HCT116 (cell line): Measurements from ENCODE around the gene POMGNT2. TPM values are rescaled to one million over a fixed set of nuclear protein-coding genes. Genes with fewer than 3 reads are reported as not detected.

Experiments used
- ATAC-seq: fragments of 200-7000 bp; cut with Tn5 transposase; 2 replicates; pipeline ENCODE4 v1.9.1; 2020; ENCODE audit warnings: mild to moderate bottlenecking, moderate library complexity
- BruUV-seq: library from RNA; stranded (reverse); fragments of 400-500 nt; replicated peaks from 2 replicates; lab custom pipeline; 2021; lab: Mats Ljungman, UMichigan
- CTCF ChIA-PET: fragments of 300-600 bp; sonication (Branson Sonifier 250); formaldehyde crosslinking; loops from one replicate; lab custom pipeline; 2021; ENCODE audit warnings: antibody characterized with exemption; lab: Charles Lee
- POLR2A ChIA-PET: fragments of 300-600, 350-600 bp; sonication (Branson Sonifier 250); formaldehyde crosslinking; loops from one replicate; lab custom pipeline; 2021; ENCODE audit warnings: antibody characterized with exemption; lab: Charles Lee
- RAD21 ChIA-PET, 2 experiments: fragments of 300-600 bp; sonication (Branson Sonifier 250); formaldehyde crosslinking; loops; one replicate each; lab custom pipeline; 2023; ENCODE audit warnings: low total read pairs in 2 of 2; ENCODE audit not compliant: uncharacterized antibody in 2 of 2, unreplicated experiment in 2 of 2, low non-redundant PET in 1 of 2; lab: Charles Lee
- DNase-seq: peaks from one replicate; pipeline ENCODE4 v3.0.0-alpha.2; 2010; ENCODE audit warnings: low read depth, low spot score
- H2AFZ ChIP-seq: fragments of 200-600 bp; shearing (Covaris generic), sonication (generic); 2 replicates; pipeline ENCODE4 v1.6.1; 2017; ENCODE audit warnings: low read depth, mixed run types, mixed read lengths, antibody characterized with exemption, low read length; ENCODE audit not compliant: poor library complexity, severe bottlenecking
- H3K27ac ChIP-seq: 2 replicates; pipeline ENCODE4 v1.5.1; 2012; ENCODE audit warnings: low read depth, low read length
- H3K27me3 ChIP-seq: fragments of 200-600 bp; sonication (generic); 2 replicates; pipeline ENCODE4 v1.6.1; 2016; ENCODE audit warnings: mixed run types, low read length, mixed read lengths; ENCODE audit not compliant: insufficient read depth
- H3K36me3 ChIP-seq, 2 experiments: fragments of 200-500 bp in 1 of 2; fragments of 200-600 bp in 1 of 2; sonication (Bioruptor generic) in 1 of 2; sonication (generic) in 1 of 2; 2 replicates each; pipeline versions ENCODE4 v1.5.1 to v1.6.1; 2014 to 2016; ENCODE audit warnings: low read length in 2 of 2, inconsistent platforms in 1 of 2, mixed read lengths in 1 of 2, mixed run types in 1 of 2; ENCODE audit not compliant: insufficient read depth in 2 of 2, control insufficient read depth in 1 of 2
- H3K4me1 ChIP-seq, 2 experiments: fragments of 200-600 bp in 1 of 2; sonication (generic) in 1 of 2; 2 replicates each; pipeline versions ENCODE4 v1.5.1 to v1.6.1; 2012 to 2017; ENCODE audit warnings: low read length in 2 of 2, inconsistent platforms in 1 of 2, mild to moderate bottlenecking in 1 of 2, mixed read lengths in 1 of 2, mixed run types in 1 of 2, moderate library complexity in 1 of 2; ENCODE audit not compliant: insufficient read depth in 2 of 2, control insufficient read depth in 1 of 2
- H3K4me2 ChIP-seq: fragments of 200-600 bp; sonication (generic); 2 replicates; pipeline ENCODE4 v1.6.1; 2017; ENCODE audit warnings: mixed run types, low read length, mixed read lengths
- H3K4me3 ChIP-seq, 2 experiments: fragments of 200-600 bp in 1 of 2; sonication (generic) in 1 of 2; replicated peaks in 1 of 2; 2 replicates each; pipeline ENCODE4 v1.5.1; 2011 to 2016; ENCODE audit warnings: low read length in 2 of 2, control low read depth in 1 of 2, low read depth in 1 of 2, mild to moderate bottlenecking in 1 of 2, mixed read lengths in 1 of 2, mixed run types in 1 of 2
- H3K79me2 ChIP-seq: fragments of 200-600 bp; sonication (generic); 2 replicates; pipeline ENCODE4 v1.6.1; 2017; ENCODE audit warnings: mild to moderate bottlenecking, mixed run types, low read length, moderate library complexity, mixed read lengths; ENCODE audit not compliant: insufficient read depth
- H3K9ac ChIP-seq: fragments of 200-600 bp; sonication (generic); 2 replicates; pipeline ENCODE4 v1.6.1; 2016; ENCODE audit warnings: low read length, mixed read lengths
- H3K9me2 ChIP-seq: fragments of 200-600 bp; sonication (generic), shearing (Covaris generic); 2 replicates; pipeline ENCODE4 v1.6.1; 2017; ENCODE audit warnings: mixed run types, mild to moderate bottlenecking, moderate library complexity; ENCODE audit not compliant: insufficient read depth
- H3K9me3 ChIP-seq, 2 experiments: fragments of 200-500 bp in 1 of 2; fragments of 200-600 bp in 1 of 2; sonication (Bioruptor generic) in 1 of 2; sonication (generic) in 1 of 2; 2 replicates each; pipeline ENCODE4 v1.6.1; 2014 to 2017; ENCODE audit warnings: low read length in 2 of 2, mixed read lengths in 2 of 2, inconsistent platforms in 1 of 2, low read depth in 1 of 2, mild to moderate bottlenecking in 1 of 2, mixed run types in 1 of 2, moderate library complexity in 1 of 2; ENCODE audit not compliant: control insufficient read depth in 1 of 2, insufficient read depth in 1 of 2
- H4K20me1 ChIP-seq: fragments of 200-600 bp; sonication (generic), shearing (Covaris generic); 2 replicates; pipeline ENCODE4 v1.6.1; 2017; ENCODE audit warnings: mixed run types, mild to moderate bottlenecking, moderate library complexity; ENCODE audit not compliant: insufficient read depth
- ATF3 ChIP-seq: IDR thresholded peaks from 2 replicates; pipeline ENCODE4 v1.6.1; 2012
- CBX3 ChIP-seq: IDR thresholded peaks from 2 replicates; pipeline ENCODE4 v1.6.1; 2012; ENCODE audit warnings: low read depth
- CEBPB ChIP-seq: IDR thresholded peaks from 2 replicates; pipeline ENCODE4 v1.6.1; 2012; ENCODE audit warnings: low read depth
- CTCF ChIP-seq, 3 experiments: fragments of 200-600 bp in 1 of 3; sonication (generic) in 1 of 3; IDR thresholded peaks in 2 of 3; conservative IDR thresholded peaks in 1 of 3; 2 replicates each; pipeline ENCODE4 v1.5.1; 2012 to 2017; ENCODE audit warnings: low read depth in 2 of 3, low read length in 2 of 3, antibody characterized with exemption in 1 of 3, borderline replicate concordance in 1 of 3, control low read depth in 1 of 3, mild to moderate bottlenecking in 1 of 3, mixed read lengths in 1 of 3, mixed run types in 1 of 3, moderate library complexity in 1 of 3; ENCODE audit not compliant: insufficient read depth in 1 of 3
- EGR1 ChIP-seq: IDR thresholded peaks from 2 replicates; pipeline ENCODE4 v1.6.1; 2012; ENCODE audit warnings: low read depth
- EZH2 ChIP-seq: fragments of 200-600 bp; sonication (generic); IDR thresholded peaks from 2 replicates; pipeline ENCODE4 v1.6.1; 2017; ENCODE audit warnings: antibody characterized with exemption, mixed run types
- FOSL1 ChIP-seq: IDR thresholded peaks from 2 replicates; pipeline ENCODE4 v1.6.1; 2012; ENCODE audit warnings: low read depth
- JUND ChIP-seq: IDR thresholded peaks from 2 replicates; pipeline ENCODE4 v1.6.1; 2012
- MAX ChIP-seq: IDR thresholded peaks from 2 replicates; pipeline ENCODE4 v1.6.1; 2012
- POLR2AphosphoS5 ChIP-seq: IDR thresholded peaks from 2 replicates; pipeline ENCODE4 v1.6.1; 2011; ENCODE audit warnings: mild to moderate bottlenecking, low read depth, low read length, moderate library complexity
- RAD21 ChIP-seq: IDR thresholded peaks from 2 replicates; pipeline ENCODE4 v1.6.1; 2012; ENCODE audit warnings: low read depth, mild to moderate bottlenecking
- intact Hi-C: fragments of 100-400 bp; cut with micrococcal nuclease; formaldehyde crosslinking; loops from 2 replicates; pipeline ENCODE4 v1.10.0; 2022
- total RNA-seq: library from RNA; stranded (reverse); gene quantifications from one replicate; pipeline ENCODE4 v1.2.1, GENCODE V29; 2021; ENCODE audit not compliant: unreplicated experiment

The POMGNT2 gene
- total RNA-seq, 1 experiment from 2014 or later = 21.6 TPM

GRCh38 chr3:43117257-43117656 lies 11.4 kb upstream of the POMGNT2 start:
- ATAC-seq = no peak
- Histone ChIP-seq H3K27ac (no peak overlapping the region), H3K27me3 (no peaks in the 10 kb centered on the region), H3K4me2 (no peak overlapping the region), H3K9ac (no peak overlapping the region), H3K4me1 (no peaks in the 10 kb centered on the region), H3K9me3 (no peaks in the 10 kb centered on the region), H3K9me2 (no peaks in the 10 kb centered on the region)
- CTCF ChIA-PET = no interaction called here
- TF ChIP-seq EGR1 = no peak
- TF ChIP-seq JUND = no peak
- no peak for TF ChIP-seq RAD21
- no peak for TF ChIP-seq FOSL1
- no peak for TF ChIP-seq CBX3
- no peak for TF ChIP-seq MAX
- no peak for TF ChIP-seq ATF3
- TF ChIP-seq CTCF (IDR thresholded peaks at IDR 0.05 in 2 of 3, conservative IDR thresholded peaks at IDR 0.05 in 1 of 3; ENCODE audit: borderline replicate concordance in 1 of 3, insufficient read depth in 1 of 3, low read depth in 2 of 3, low read length in 2 of 3) = no peak
- TF ChIP-seq CEBPB = no peak
- no peak for TF ChIP-seq EZH2
- TF ChIP-seq POLR2AphosphoS5 = no peak
- TF ChIP-seq, all 23 proteins: peak for 0
- Histone ChIP-seq H2AFZ (no peak overlapping the region), H4K20me1 (no peaks in the 10 kb centered on the region), H3K4me3 (no peak overlapping the region), H3K79me2 (no peaks in the 10 kb centered on the region), H3K36me3 (no peaks in the 10 kb centered on the region)
- ChIA-PET POLR2A (no interaction called here), RAD21 (no interaction called here)
- intact Hi-C loops = no loop called here
- BruUV-seq = no TSS peak
- no peak for DNase-seq
